Thoracic aorta (tissue), 2 donors: Measurements from ENCODE around the gene CCL18. TPM values are rescaled to one million over a fixed set of nuclear protein-coding genes. Genes with fewer than 3 reads are reported as not detected.

Experiments
- ATAC-seq: fragments of 150-250 bp; one replicate; pipeline ENCODE4 v1.8.0; 2017; ENCODE audit warnings: low read depth; ENCODE audit not compliant: insufficient number of reproducible peaks, low FRiP score
- DNase-seq: peaks from one replicate; pipeline ENCODE4 v3.0.0-alpha.2; 2020; ENCODE audit warnings: low spot score
- H3K27ac ChIP-seq, 2 donors: fragments of 200-600 bp; sonication (generic); 1 replicate in 1 of 2; 2 replicates in 1 of 2; pipeline ENCODE4 v1.5.1; 2016; ENCODE audit warnings: mild to moderate bottlenecking in 2 of 2, moderate library complexity in 2 of 2
- H3K27me3 ChIP-seq: fragments of 200-600 bp; sonication (generic); replicated peaks from 2 replicates; pipeline ENCODE4 v1.6.0; 2016; ENCODE audit warnings: mild to moderate bottlenecking; ENCODE audit not compliant: insufficient read depth
- H3K36me3 ChIP-seq: fragments of 200-600 bp; sonication (generic); one replicate; pipeline ENCODE4 v1.5.1; 2016
- H3K4me1 ChIP-seq, 2 donors: fragments of 200-600 bp; sonication (generic); 1 replicate in 1 of 2; 2 replicates in 1 of 2; pipeline versions ENCODE4 v1.5.1 to v1.6.0; 2016; ENCODE audit warnings: low read depth in 2 of 2, mild to moderate bottlenecking in 1 of 2; ENCODE audit not compliant: control insufficient read depth in 1 of 2
- H3K4me3 ChIP-seq: fragments of 200-600 bp; sonication (generic); 2 replicates; pipeline ENCODE4 v1.5.1; 2016; ENCODE audit warnings: mild to moderate bottlenecking
- H3K9me3 ChIP-seq: fragments of 200-600 bp; sonication (generic); 2 replicates; pipeline ENCODE4 v1.5.1; 2016
- CTCF ChIP-seq: fragments of 200-600 bp; sonication (generic); IDR thresholded peaks from one replicate; pipeline ENCODE4 v1.5.1; 2019; ENCODE audit warnings: antibody characterized with exemption
- total RNA-seq, 2 donors: library from RNA; depleted of rRNA; stranded (reverse); fragments of >200 nt; gene quantifications; one replicate each; pipeline versions ENCODE4 v1.1.0 to v1.2.3, GENCODE V29; 2016

The CCL18 gene
- total RNA-seq, 2 donors from 2014 or later, result 7.7 to 22.8 TPM

- H3K9me3 ChIP-seq, result no peaks in the 10 kb centered on the region
- H3K27ac ChIP-seq, result no peak overlapping the region
- H3K36me3 ChIP-seq, result no peaks in the 10 kb centered on the region
- DNase-seq, result no peak
- no peak overlapping the region for H3K4me3 ChIP-seq
- no peak for TF ChIP-seq CTCF
- no peak for ATAC-seq
- no peaks in the 10 kb centered on the region for H3K27me3 ChIP-seq
- no peaks in the 10 kb centered on the region for H3K4me1 ChIP-seq
Observed at GRCh38 chr17:36057911-36058310, 6.2 kb upstream of the CCL18 start.

DNA sequence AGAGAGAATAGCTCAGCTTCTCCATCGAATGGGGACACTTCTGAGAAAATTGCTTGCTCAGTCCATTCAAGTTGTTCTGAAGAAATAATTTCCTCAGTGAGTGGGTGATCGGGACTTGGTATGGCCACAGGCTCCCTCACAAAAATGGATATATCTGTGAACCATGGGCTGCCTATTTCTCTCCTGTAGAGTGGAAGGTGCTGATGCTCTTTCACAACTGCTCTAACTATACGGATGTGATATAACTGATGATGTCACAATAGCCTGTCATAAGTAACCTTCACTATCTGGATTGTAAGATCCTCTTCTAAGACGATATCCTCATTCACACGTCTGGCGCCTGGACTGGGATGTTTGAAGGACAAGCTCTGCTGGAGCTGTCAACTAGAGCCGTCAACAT lies 4.7 kb upstream of the CCL18 start:
- DNase-seq (no peak), ATAC-seq (no peak)
- H3K4me1 ChIP-seq, result no peaks in the 10 kb centered on the region
- no peaks in the 10 kb centered on the region for H3K36me3 ChIP-seq
- H3K4me3 ChIP-seq, result no peak overlapping the region
- no peaks in the 10 kb centered on the region for H3K9me3 ChIP-seq
- no peaks in the 10 kb centered on the region for H3K27me3 ChIP-seq
- no peak overlapping the region for H3K27ac ChIP-seq
- no peak for TF ChIP-seq CTCF

DNA sequence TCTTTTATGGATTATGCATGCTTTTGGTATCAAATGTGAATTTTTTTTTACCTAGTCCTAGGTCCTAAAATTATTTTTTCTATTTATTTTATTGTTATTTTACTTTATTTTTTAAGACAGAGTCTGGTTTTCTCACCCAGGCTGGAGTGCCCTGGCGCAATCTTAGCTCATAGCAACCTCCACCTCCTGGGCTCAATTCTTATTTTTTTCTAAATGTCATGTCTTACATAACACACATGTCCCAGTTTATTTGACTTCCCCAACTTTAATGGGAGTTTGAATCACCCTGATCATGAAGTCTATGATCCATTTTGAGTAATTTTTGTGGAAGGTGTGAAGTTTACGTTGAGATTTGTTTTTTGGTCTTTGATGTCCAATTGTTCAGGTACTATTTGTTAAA lies 3.3 kb upstream of the CCL18 start:
- Histone ChIP-seq H3K4me3 (no peak overlapping the region), H3K4me1 (no peaks in the 10 kb centered on the region), H3K27ac (no peak overlapping the region), H3K36me3 (no peaks in the 10 kb centered on the region), H3K9me3 (no peaks in the 10 kb centered on the region), H3K27me3 (no peaks in the 10 kb centered on the region)
- DNase-seq, result no peak
- no peak for ATAC-seq
- no peak for TF ChIP-seq CTCF

DNA sequence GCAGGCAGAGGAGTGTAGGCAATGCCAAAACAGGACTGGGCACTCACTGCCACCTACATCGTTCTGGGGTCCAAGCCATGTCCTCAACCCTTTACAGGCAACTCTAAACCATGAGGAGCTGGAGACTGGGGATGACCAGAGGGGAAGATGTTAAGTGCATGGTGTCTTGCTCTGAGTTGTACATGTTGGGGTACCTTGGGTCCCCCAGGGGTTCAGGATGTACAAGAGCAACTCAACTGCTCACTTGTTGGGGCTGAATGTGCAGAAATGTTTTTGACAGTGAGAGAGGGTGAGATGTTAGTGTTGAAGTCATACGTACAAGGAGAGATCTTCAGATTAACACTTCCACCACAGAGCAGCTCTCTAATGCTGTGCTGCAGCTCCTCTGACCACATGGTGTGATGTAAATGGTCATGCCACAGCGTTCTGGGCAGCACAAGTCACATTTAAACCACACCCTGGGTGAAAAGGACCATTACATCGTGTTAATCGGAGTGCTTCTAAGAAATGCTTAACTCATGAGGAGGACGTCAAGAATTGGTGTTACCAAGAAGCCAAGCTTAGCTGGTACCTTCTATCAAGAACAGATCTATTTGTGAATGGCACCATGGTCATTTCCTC lies 2.4 kb downstream of the CCL18 start:
- H3K4me3 ChIP-seq, result no peak overlapping the region
- H3K9me3 ChIP-seq, result no peaks in the 10 kb centered on the region
- DNase-seq, result no peak
- H3K27ac ChIP-seq, result no peak overlapping the region
- H3K4me1 ChIP-seq, result no peaks in the 10 kb centered on the region
- H3K27me3 ChIP-seq, result no peaks in the 10 kb centered on the region
- TF ChIP-seq CTCF, result no peak
- H3K36me3 ChIP-seq, result no peaks in the 10 kb centered on the region
- no peak for ATAC-seq

GRCh38 chr17:36068524-36068923 lies 4.5 kb downstream of the CCL18 start:
- no peaks in the 10 kb centered on the region for H3K36me3 ChIP-seq
- H3K4me3 ChIP-seq, result no peak overlapping the region
- DNase-seq (no peak), ATAC-seq (no peak)
- no peaks in the 10 kb centered on the region for H3K27me3 ChIP-seq
- TF ChIP-seq CTCF, result no peak
- H3K4me1 ChIP-seq, result no peaks in the 10 kb centered on the region
- no peaks in the 10 kb centered on the region for H3K9me3 ChIP-seq
- no peak overlapping the region for H3K27ac ChIP-seq
